BLaER1 treated with 17β-estradiol and CSF1 and Interleukin-3, amounts not matched to agents 10 nM and 100 nM (cell line): ENCODE data around the gene TSPAN14.
A peak's percentile ranks its signal among the peaks of the same experiment; 100 is the strongest.

Source experiments
- H3K27ac ChIP-seq, 11 experiments: shearing (Covaris generic); formaldehyde crosslinking; 2 replicates each; pipeline ENCODE4 v1.8.1; 2022
- H3K27me3 ChIP-seq, 11 experiments: shearing (Covaris generic); formaldehyde crosslinking; 2 replicates each; pipeline ENCODE4 v1.8.1; 2022
- H3K36me3 ChIP-seq, 11 experiments: shearing (Covaris generic); formaldehyde crosslinking; 2 replicates each; pipeline ENCODE4 v1.8.1; 2022
- H3K4me1 ChIP-seq, 10 experiments: shearing (Covaris generic); formaldehyde crosslinking; 2 replicates each; pipeline ENCODE4 v1.8.1; 2022
- H3K4me2 ChIP-seq, 11 experiments: shearing (Covaris generic); formaldehyde crosslinking; 2 replicates each; pipeline ENCODE4 v1.8.1; 2022
- H3K4me3 ChIP-seq, 10 experiments: shearing (Covaris generic); formaldehyde crosslinking; 2 replicates each; pipeline ENCODE4 v1.8.1; 2022
- H3K9ac ChIP-seq, 11 experiments: shearing (Covaris generic); formaldehyde crosslinking; 2 replicates each; pipeline ENCODE4 v1.8.1; 2022
- H3K9me3 ChIP-seq, 11 experiments: shearing (Covaris generic); formaldehyde crosslinking; replicated peaks in 1 of 11; 2 replicates each; pipeline ENCODE4 v1.8.1; 2022
- H4K20me1 ChIP-seq, 11 experiments: shearing (Covaris generic); formaldehyde crosslinking; 2 replicates each; pipeline ENCODE4 v1.8.1; 2022
- Cebpa-rat ChIP-seq, 11 experiments: shearing (Covaris generic); IDR thresholded peaks; 2 replicates each; pipeline ENCODE4 v1.8.1; 2022

Gene TSPAN14, protein sequence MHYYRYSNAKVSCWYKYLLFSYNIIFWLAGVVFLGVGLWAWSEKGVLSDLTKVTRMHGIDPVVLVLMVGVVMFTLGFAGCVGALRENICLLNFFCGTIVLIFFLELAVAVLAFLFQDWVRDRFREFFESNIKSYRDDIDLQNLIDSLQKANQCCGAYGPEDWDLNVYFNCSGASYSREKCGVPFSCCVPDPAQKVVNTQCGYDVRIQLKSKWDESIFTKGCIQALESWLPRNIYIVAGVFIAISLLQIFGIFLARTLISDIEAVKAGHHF

DNA sequence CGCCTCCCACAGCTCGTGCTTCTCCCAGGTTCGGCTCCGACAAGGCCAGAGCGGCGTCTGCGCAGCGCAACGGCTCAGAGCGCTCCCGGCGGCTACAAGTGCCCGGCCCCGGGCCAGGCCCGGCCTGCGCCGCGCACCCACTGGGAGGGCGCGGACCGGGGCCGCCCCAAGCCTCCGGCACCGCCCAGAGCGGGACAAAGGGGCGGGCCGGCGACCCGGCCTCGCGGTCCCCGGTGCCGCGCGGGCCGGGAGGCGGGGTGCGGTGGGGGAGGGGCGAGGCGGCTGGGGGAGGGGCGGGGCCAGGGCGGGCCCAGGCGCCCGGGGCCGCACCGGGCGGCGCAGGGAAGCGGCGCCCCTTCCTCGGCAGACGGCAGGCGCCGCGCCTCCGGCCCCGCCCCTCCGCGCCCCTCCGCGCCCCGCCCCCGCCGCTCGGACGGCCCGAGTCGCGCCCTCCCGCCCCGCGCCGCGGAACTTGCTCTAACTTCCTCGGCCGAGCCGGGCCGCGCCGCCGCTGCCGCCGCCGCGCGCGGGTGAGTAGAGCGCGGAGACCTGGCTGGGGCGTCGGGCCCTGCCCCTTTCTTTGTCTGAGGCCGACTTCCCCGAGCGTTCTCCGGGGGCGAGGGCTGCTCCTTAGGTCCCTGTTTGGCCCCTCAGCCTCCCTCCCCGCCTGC, at the start of gene TSPAN14:
Gene TSPAN14, plus strand, starts transcription at position 469 of the 671 bp plus-strand sequence. CDS start 34,924 bp downstream, outside the sequence.
- H3K4me2 ChIP-seq = peak within 1 kb of the TSS; percentile 93 to 100 (median 99)
- peaks cover 8 to 23% (median 12%) of the 10 kb centered on the region in 11 experiments for H3K9me3 ChIP-seq
- peaks cover 56 to 74% (median 64%) of the 10 kb centered on the region in 10 experiments for H3K4me1 ChIP-seq
- H4K20me1 ChIP-seq = peaks cover 38 to 47% (median 41%) of the 10 kb centered on the region in 11 experiments
- TF ChIP-seq Cebpa-rat (IDR thresholded peaks at IDR 0.05) = no peak
- peak within 1 kb of the TSS; percentile 96 to 100 (median 98) for H3K27ac ChIP-seq
- H3K27me3 ChIP-seq = no peaks in the 10 kb centered on the region
- peaks cover 0 to 36% (median 16%) of the 10 kb centered on the region in 11 experiments; a peak in 16 of 22 replicates for H3K36me3 ChIP-seq
- H3K4me3 ChIP-seq = peak within 1 kb of the TSS; percentile 98 to 100 (median 100)
- peak within 1 kb of the TSS; percentile 99 to 100 (median 100) for H3K9ac ChIP-seq

- Histone ChIP-seq H3K27me3 (no peaks in the 10 kb centered on the region), H3K4me3 (no peak overlapping the region), H4K20me1 (no peaks in the 10 kb centered on the region; a peak in 2 of 22 replicates), H3K27ac (no peak overlapping the region), H3K4me1 (peaks cover 19 to 34% (median 26%) of the 10 kb centered on the region in 10 experiments), H3K36me3 (no peaks in the 10 kb centered on the region), H3K9ac (no peak overlapping the region), H3K9me3 (no peaks in the 10 kb centered on the region), H3K4me2 (no peak overlapping the region)
- TF ChIP-seq Cebpa-rat (IDR thresholded peaks at IDR 0.05) = no peak
These were observed 49.1 kb upstream of the TSPAN14 start for GRCh38 chr10:80405035-80405434.

DNA sequence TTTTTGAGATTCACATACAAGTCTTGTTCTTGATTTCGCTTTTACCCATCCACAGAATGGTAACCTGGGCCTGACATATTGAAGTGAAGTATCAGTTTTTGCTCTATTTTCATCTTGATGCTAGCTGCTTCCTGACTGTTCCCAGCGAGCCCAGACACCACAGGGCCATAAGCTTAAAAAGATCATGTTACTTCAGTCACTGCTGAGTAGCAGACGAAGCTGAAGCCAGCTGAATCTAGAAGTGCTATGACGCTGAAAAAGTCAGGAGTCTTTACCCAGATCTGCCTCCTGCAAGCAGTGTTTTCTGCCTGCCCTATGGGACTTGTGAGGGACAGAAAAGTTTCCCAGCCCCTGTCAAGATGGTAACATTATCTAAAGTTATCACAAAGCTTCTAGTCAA, 48.5 kb upstream of the TSPAN14 start:
- H3K27me3 ChIP-seq = no peaks in the 10 kb centered on the region
- peaks cover 23 to 40% (median 32%) of the 10 kb centered on the region in 10 experiments for H3K4me1 ChIP-seq
- H3K4me2 ChIP-seq = peak overlapping the region in 4 of 11 experiments; percentile 11 to 36 (median 16); a peak in 6 of 22 replicates
- H4K20me1 ChIP-seq = peaks cover 0 to under 1% (median 0%) of the 10 kb centered on the region in 11 experiments; a peak in 2 of 22 replicates
- H3K36me3 ChIP-seq = peaks cover 0 to 5% (median 0%) of the 10 kb centered on the region in 11 experiments; a peak in 1 of 22 replicates
- H3K9ac ChIP-seq = no peak overlapping the region
- no peaks in the 10 kb centered on the region for H3K9me3 ChIP-seq
- H3K27ac ChIP-seq = no peak overlapping the region
- no peak for TF ChIP-seq Cebpa-rat (IDR thresholded peaks at IDR 0.05)
- H3K4me3 ChIP-seq = no peak overlapping the region

DNA sequence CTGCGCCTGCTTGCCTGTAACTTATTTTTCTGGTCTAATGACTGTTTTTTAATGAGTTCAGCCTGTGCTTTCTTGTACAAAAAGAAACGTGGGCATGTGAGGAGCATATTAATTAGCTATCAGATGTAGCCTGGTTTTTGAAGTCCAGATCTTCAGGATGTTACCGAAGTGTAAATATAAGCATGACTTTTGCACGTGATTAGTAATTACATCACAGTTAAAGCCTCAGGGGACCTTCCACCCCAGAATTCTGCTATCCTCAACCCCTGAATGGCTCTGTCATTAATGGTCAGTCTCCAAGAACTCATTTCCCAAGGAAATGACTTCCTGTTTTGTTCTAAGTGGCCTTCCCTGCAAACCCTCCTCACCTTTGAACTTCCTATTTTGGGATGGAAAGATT, 47.9 kb upstream of the TSPAN14 start:
- TF ChIP-seq Cebpa-rat (IDR thresholded peaks at IDR 0.05) = no peak
- H3K4me3 ChIP-seq = no peak overlapping the region

DNA sequence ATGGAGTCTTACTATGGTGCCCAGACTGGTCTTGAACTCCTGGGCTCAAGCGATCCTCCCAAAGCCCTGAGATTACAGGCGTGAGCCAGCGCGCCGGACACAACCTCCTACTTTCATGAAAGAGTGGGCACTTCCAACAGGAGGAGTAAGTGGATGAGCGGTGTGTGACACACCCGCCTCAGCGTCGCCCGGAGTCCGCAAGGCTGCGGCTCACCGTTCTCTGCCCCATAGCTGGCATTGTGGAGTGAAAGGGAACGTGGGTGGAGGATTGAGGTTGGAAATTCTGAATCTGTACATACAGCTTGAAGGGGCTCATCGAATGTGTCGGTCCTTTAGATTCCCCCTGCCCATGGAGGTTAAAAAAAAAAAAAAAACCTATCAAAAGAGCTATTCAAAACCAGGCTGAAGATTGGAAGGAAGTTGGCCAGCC, 46.3 kb upstream of the TSPAN14 start:
- peaks cover 0 to 7% (median 0%) of the 10 kb centered on the region in 11 experiments; a peak in 4 of 22 replicates for H4K20me1 ChIP-seq
- H3K27ac ChIP-seq = peak overlapping the region; percentile 58 to 84 (median 78); a peak in 20 of 22 replicates
- H3K9me3 ChIP-seq = no peaks in the 10 kb centered on the region
- peaks cover 0 to 13% (median 0%) of the 10 kb centered on the region in 11 experiments; a peak in 1 of 22 replicates for H3K36me3 ChIP-seq
- H3K4me1 ChIP-seq = peaks cover 39 to 62% (median 54%) of the 10 kb centered on the region in 10 experiments
- H3K4me2 ChIP-seq = peak overlapping the region; percentile 90 to 99 (median 94)
- peak overlapping the region; percentile 78 to 87 (median 84) for H3K9ac ChIP-seq
- peak overlapping the region; percentile 69 to 97 (median 85) for H3K4me3 ChIP-seq
- TF ChIP-seq Cebpa-rat (IDR thresholded peaks at IDR 0.05) = no peak
- no peaks in the 10 kb centered on the region for H3K27me3 ChIP-seq

More for the DNA sequence above, 47.9 kb upstream of the TSPAN14 start:
- Histone ChIP-seq H3K27me3 (no peaks in the 10 kb centered on the region), H3K9me3 (no peaks in the 10 kb centered on the region), H3K4me1 (peaks cover 29 to 46% (median 38%) of the 10 kb centered on the region in 10 experiments), H3K27ac (no peak overlapping the region), H3K36me3 (peaks cover 0 to 9% (median 0%) of the 10 kb centered on the region in 11 experiments; a peak in 1 of 22 replicates), H3K9ac (no peak overlapping the region), H3K4me2 (peak overlapping the region in 6 of 11 experiments; percentile 3 to 36 (median 20); a peak in 7 of 22 replicates), H4K20me1 (peaks cover 0 to 6% (median 0%) of the 10 kb centered on the region in 11 experiments; a peak in 3 of 22 replicates)

- Histone ChIP-seq H3K27me3 (no peaks in the 10 kb centered on the region), H3K4me2 (peak within 1 kb of the TSS; percentile 90 to 99 (median 94)), H4K20me1 (peaks cover 0 to 10% (median 0%) of the 10 kb centered on the region in 11 experiments; a peak in 7 of 22 replicates), H3K4me3 (peak within 1 kb of the TSS; percentile 69 to 97 (median 85)), H3K4me1 (peaks cover 46 to 68% (median 61%) of the 10 kb centered on the region in 10 experiments), H3K9me3 (no peaks in the 10 kb centered on the region), H3K27ac (peak within 1 kb of the TSS; percentile 58 to 84 (median 78); a peak in 21 of 22 replicates), H3K9ac (peak within 1 kb of the TSS; percentile 78 to 87 (median 84)), H3K36me3 (peaks cover 0 to 15% (median 0%) of the 10 kb centered on the region in 11 experiments; a peak in 2 of 22 replicates)
- no peak for TF ChIP-seq Cebpa-rat (IDR thresholded peaks at IDR 0.05)
These were observed 45.6 kb upstream of the TSPAN14 start, which contains the start of gene PRXL2A for GRCh38 chr10:80408242-80409101. PRXL2A (plus strand) TSS chr10:80408551; CDS start chr10:80420468, 11,917 bp downstream.

- H4K20me1 ChIP-seq = peaks cover 0 to 17% (median 0%) of the 10 kb centered on the region in 11 experiments; a peak in 8 of 22 replicates
- H3K4me3 ChIP-seq = peak overlapping the region; percentile 69 to 97 (median 85)
- H3K9me3 ChIP-seq = no peaks in the 10 kb centered on the region
- H3K36me3 ChIP-seq = peaks cover 0 to 21% (median 0%) of the 10 kb centered on the region in 11 experiments; a peak in 2 of 22 replicates
- H3K9ac ChIP-seq = peak overlapping the region; percentile 78 to 87 (median 84)
- no peak for TF ChIP-seq Cebpa-rat (IDR thresholded peaks at IDR 0.05)
- H3K4me2 ChIP-seq = peak overlapping the region; percentile 90 to 99 (median 94)
- peak overlapping the region in 10 of 11 experiments; percentile 63 to 84 (median 79); a peak in 20 of 22 replicates for H3K27ac ChIP-seq
- peaks cover 52 to 75% (median 67%) of the 10 kb centered on the region in 10 experiments for H3K4me1 ChIP-seq
- H3K27me3 ChIP-seq = no peaks in the 10 kb centered on the region
These were observed 45.0 kb upstream of the TSPAN14 start for GRCh38 chr10:80409121-80409520.

- H3K9ac ChIP-seq = peak overlapping the region in 3 of 11 experiments; percentile 16 to 87 (median 86); a peak in 4 of 22 replicates
- peak overlapping the region in 2 of 10 experiments; percentile 82 to 91; a peak in 2 of 20 replicates for H3K4me3 ChIP-seq
- H3K4me1 ChIP-seq = peaks cover 57 to 85% (median 70%) of the 10 kb centered on the region in 10 experiments
- no peak for TF ChIP-seq Cebpa-rat (IDR thresholded peaks at IDR 0.05)
- H4K20me1 ChIP-seq = peaks cover 0 to 25% (median 2%) of the 10 kb centered on the region in 11 experiments; a peak in 9 of 22 replicates
- H3K27ac ChIP-seq = no peak overlapping the region
- peak overlapping the region; percentile 90 to 99 (median 94) for H3K4me2 ChIP-seq
- H3K36me3 ChIP-seq = peaks cover 0 to 31% (median 5%) of the 10 kb centered on the region in 11 experiments; a peak in 6 of 22 replicates
- no peaks in the 10 kb centered on the region for H3K9me3 ChIP-seq
- H3K27me3 ChIP-seq = no peaks in the 10 kb centered on the region
These were observed 44.0 kb upstream of the TSPAN14 start for GRCh38 chr10:80410122-80410521.
